Common myeloid progenitor, CD34-positive (primary cell): ENCODE data around the gene TRIM49C. TPM values are rescaled to one million over a fixed set of nuclear protein-coding genes. Genes with fewer than 3 reads are reported as not detected.
"Not testable (repeated sequence)": the region's sequence is repeated elsewhere in the genome, so short reads cannot be mapped to it uniquely, and the experiment has no call there.

Experiments used
- CTCF ChIA-PET: fragments of 350-600 bp; sonication (Branson Sonifier 250); formaldehyde crosslinking; loops from one replicate; lab custom pipeline; 2021; ENCODE audit warnings: antibody characterized with exemption; lab: Charles Lee
- POLR2A ChIA-PET: fragments of 350-600 bp; sonication (Branson Sonifier 250); formaldehyde crosslinking; loops from one replicate; lab custom pipeline; 2021; ENCODE audit warnings: antibody characterized with exemption; lab: Charles Lee
- DNase-seq, 3 donors: peaks; one replicate each; pipeline versions ENCODE4 v3.0.0 to v3.0.0-alpha.2; 2013
- H3K27ac ChIP-seq, 2 experiments: 1 replicate in 1 of 2; 2 replicates in 1 of 2; pipeline ENCODE4 v1.7.0; 2013; ENCODE audit warnings: inconsistent platforms in 2 of 2, low read length in 2 of 2, mild to moderate bottlenecking in 2 of 2, low read depth in 1 of 2, moderate library complexity in 1 of 2; ENCODE audit not compliant: severe bottlenecking in 2 of 2, insufficient read depth in 1 of 2, poor library complexity in 1 of 2
- H3K27me3 ChIP-seq, 5 experiments: replicated peaks in 2 of 5; 1 replicate in 3 of 5; 2 replicates in 2 of 5; pipeline versions ENCODE4 v1.6.1 to v1.7.0; 2013; ENCODE audit warnings: low read length in 4 of 5, mild to moderate bottlenecking in 2 of 5, moderate library complexity in 2 of 5, inconsistent platforms in 1 of 5; ENCODE audit not compliant: insufficient read depth in 5 of 5, control insufficient read depth in 4 of 5
- H3K36me3 ChIP-seq, 4 experiments: 1 replicate in 2 of 4; 2 replicates in 2 of 4; pipeline versions ENCODE4 v1.6.1 to v1.7.0; 2013; ENCODE audit warnings: low read length in 3 of 4, control low read depth in 1 of 4, mild to moderate bottlenecking in 1 of 4; ENCODE audit not compliant: control insufficient read depth in 4 of 4, insufficient read depth in 4 of 4
- H3K4me1 ChIP-seq, 4 experiments: 1 replicate in 3 of 4; 2 replicates in 1 of 4; pipeline versions ENCODE4 v1.6.1 to v1.7.1; 2013; ENCODE audit warnings: low read length in 3 of 4, mild to moderate bottlenecking in 3 of 4, control low read depth in 1 of 4, inconsistent platforms in 1 of 4, moderate library complexity in 1 of 4; ENCODE audit not compliant: control insufficient read depth in 4 of 4, insufficient read depth in 4 of 4; ENCODE audit errors: control extremely low read depth in 1 of 4
- H3K4me3 ChIP-seq, 7 experiments: 1 replicate in 4 of 7; 2 replicates in 3 of 7; pipeline versions ENCODE4 v1.5.1 to v1.7.0; 2013; ENCODE audit warnings: mild to moderate bottlenecking in 7 of 7, low read length in 6 of 7, moderate library complexity in 6 of 7, inconsistent platforms in 2 of 7, low read depth in 2 of 7, control low read depth in 1 of 7; ENCODE audit not compliant: insufficient read depth in 4 of 7, control insufficient read depth in 1 of 7; ENCODE audit errors: extremely low read depth in 1 of 7
- H3K9me3 ChIP-seq, 5 experiments: 1 replicate in 4 of 5; 2 replicates in 1 of 5; pipeline versions ENCODE4 v1.6.1 to v1.7.1; 2013; ENCODE audit warnings: low read length in 4 of 5, mild to moderate bottlenecking in 2 of 5, inconsistent platforms in 1 of 5, low read depth in 1 of 5, moderate library complexity in 1 of 5; ENCODE audit not compliant: control insufficient read depth in 4 of 5, insufficient read depth in 2 of 5; ENCODE audit errors: control extremely low read depth in 1 of 5
- WGBS: methylation state at CpG from one replicate; pipeline ENCODE4 v1.1.5; 2013; ENCODE audit not compliant: insufficient coverage; 5-methylcytosine and 5-hydroxymethylcytosine counted together
- polyA plus RNA-seq: library from polyadenylated mRNA; unstranded; fragments of 120-200 nt; gene quantifications from one replicate; pipeline ENCODE4 v1.2.1, GENCODE V29; 2013

The TRIM49C gene, protein sequence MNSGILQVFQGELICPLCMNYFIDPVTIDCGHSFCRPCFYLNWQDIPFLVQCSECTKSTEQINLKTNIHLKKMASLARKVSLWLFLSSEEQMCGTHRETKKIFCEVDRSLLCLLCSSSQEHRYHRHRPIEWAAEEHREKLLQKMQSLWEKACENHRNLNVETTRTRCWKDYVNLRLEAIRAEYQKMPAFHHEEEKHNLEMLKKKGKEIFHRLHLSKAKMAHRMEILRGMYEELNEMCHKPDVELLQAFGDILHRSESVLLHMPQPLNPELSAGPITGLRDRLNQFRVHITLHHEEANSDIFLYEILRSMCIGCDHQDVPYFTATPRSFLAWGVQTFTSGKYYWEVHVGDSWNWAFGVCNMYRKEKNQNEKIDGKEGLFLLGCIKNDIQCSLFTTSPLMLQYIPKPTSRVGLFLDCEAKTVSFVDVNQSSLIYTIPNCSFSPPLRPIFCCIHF
- not detected for polyA plus RNA-seq

DNA sequence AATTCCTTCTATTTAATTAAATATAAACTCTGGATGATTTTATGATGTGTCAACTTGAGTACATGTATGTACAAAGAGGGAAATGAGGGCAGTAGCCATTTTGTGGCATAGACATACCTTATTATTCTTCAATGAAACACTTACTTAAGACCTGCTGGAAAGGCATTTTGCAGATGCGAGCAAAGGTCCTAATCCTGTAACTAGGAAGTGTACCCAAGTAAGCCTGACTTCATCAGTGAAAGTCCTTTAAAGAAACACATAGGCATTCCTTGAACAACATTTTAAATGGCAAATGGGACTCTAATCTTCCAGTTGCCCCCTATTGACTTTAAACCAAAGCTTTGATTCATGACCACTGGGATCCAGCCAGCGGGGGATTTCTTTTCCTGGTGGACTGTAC, at the start of gene TRIM49C:
Gene TRIM49C, plus strand, starts transcription at position 301 of the 400 bp plus-strand sequence. CDS start 4,106 bp downstream, outside the sequence.
- H3K36me3 ChIP-seq, POLR2A ChIA-PET, CTCF ChIA-PET, H3K27me3 ChIP-seq, H3K4me1 ChIP-seq, H3K27ac ChIP-seq, H3K9me3 ChIP-seq, DNase-seq, H3K4me3 ChIP-seq: not testable (repeated sequence)
- WGBS = no CpG with 5 or more reads among the region's 2 CpGs

DNA sequence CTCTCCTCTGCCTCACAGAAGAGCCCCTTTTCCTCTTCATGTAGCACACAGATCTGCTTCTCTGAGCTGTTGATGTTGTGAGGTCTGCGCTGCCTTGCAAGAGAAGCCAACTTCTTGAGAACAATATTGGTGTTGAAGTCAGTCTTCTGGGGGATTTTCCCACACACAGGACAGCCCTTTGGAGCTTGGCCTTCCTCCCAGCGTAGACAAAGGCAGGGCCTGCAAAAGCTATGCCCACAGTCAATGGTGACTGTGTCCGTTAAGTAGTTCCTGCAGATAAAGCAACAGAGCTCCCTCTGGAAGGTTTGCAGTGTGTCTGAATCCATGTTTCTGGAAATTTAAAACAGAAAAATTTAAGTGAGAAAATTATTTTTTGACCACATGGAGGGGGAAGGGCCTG, 6.7 kb upstream of the TRIM49C start:
- CTCF ChIA-PET, H3K27me3 ChIP-seq, H3K9me3 ChIP-seq, H3K27ac ChIP-seq, DNase-seq, H3K36me3 ChIP-seq, POLR2A ChIA-PET, H3K4me1 ChIP-seq, H3K4me3 ChIP-seq: not testable (repeated sequence)
- WGBS = no CpG with 5 or more reads among the region's 3 CpGs

- H3K4me3 ChIP-seq, POLR2A ChIA-PET, H3K36me3 ChIP-seq, CTCF ChIA-PET, H3K27me3 ChIP-seq, H3K27ac ChIP-seq, H3K4me1 ChIP-seq, H3K9me3 ChIP-seq, DNase-seq: not testable (repeated sequence)
- WGBS = no CpG with 5 or more reads among the region's 41 CpGs
These were observed 20.8 kb downstream of the TRIM49C start for GRCh38 chr11:90051591-90052209.

- DNase-seq, H3K27ac ChIP-seq, H3K27me3 ChIP-seq, H3K36me3 ChIP-seq, H3K4me1 ChIP-seq, CTCF ChIA-PET, H3K9me3 ChIP-seq, H3K4me3 ChIP-seq, POLR2A ChIA-PET: not testable (repeated sequence)
- no CpG with 5 or more reads among the region's 33 CpGs for WGBS
These were observed 21.4 kb downstream of the TRIM49C start for GRCh38 chr11:90052311-90052710.

DNA sequence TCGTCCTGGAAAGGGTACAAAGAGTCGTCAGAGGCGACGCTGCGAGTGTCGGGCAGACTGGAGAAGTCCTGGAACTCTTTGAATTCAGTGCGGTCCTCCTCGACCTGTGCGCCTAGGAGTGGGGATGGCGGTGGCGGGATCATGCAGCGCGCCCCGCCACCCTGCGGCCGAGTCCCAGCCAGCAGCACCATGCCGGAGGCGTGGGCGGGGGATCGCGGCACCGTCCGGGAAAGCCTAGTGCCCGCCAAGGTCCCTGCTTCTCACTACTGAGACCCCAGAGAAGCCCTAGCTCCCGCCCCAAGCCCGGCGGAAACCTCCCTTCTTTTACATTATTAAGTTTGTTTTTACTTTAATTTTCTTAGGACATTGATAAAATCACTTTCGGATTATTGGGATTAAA, 22.6 kb downstream of the TRIM49C start:
- DNase-seq, POLR2A ChIA-PET, H3K27me3 ChIP-seq, H3K36me3 ChIP-seq, H3K4me1 ChIP-seq, H3K27ac ChIP-seq, H3K9me3 ChIP-seq, H3K4me3 ChIP-seq, CTCF ChIA-PET: not testable (repeated sequence)
- WGBS = no CpG with 5 or more reads among the region's 28 CpGs

- DNase-seq, H3K36me3 ChIP-seq, H3K4me3 ChIP-seq, CTCF ChIA-PET, POLR2A ChIA-PET, H3K9me3 ChIP-seq, H3K27me3 ChIP-seq, H3K4me1 ChIP-seq, H3K27ac ChIP-seq: not testable (repeated sequence)
- WGBS = no CpG with 5 or more reads among the region's 3 CpGs
These were observed 54.7 kb downstream of the TRIM49C start, which contains the start of gene UBTFL1 for GRCh38 chr11:90085650-90086049. Gene UBTFL1 (plus strand): TSS chr11:90085950. CDS start chr11:90085950, 0 bp downstream.

DNA sequence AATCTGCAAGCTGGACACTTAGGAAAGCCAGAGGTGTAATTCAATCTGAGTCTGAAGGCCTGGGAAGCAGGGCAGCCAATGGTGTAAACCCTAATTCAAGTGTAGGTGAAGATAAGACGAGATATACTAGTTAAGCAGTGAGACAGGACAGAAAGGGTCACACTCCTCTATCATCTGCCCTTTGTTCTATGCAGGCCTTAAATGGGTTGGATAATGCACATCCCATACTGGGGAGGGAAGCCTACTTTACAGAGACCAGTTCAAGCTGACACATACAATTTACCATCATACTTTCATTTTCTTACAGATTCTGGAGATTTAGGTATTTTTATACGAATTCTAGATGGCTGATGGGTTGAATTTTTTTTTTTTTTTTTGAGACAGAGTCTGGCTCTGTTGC, 57.8 kb downstream of the TRIM49C start:
- WGBS = no CpG with 5 or more reads among the region's 2 CpGs
- CTCF ChIA-PET = not testable (repeated sequence)

More for the DNA sequence above, 57.8 kb downstream of the TRIM49C start:
- H3K27me3 ChIP-seq, H3K4me1 ChIP-seq, DNase-seq, H3K9me3 ChIP-seq, H3K36me3 ChIP-seq, POLR2A ChIA-PET, H3K27ac ChIP-seq, H3K4me3 ChIP-seq: not testable (repeated sequence)
